Upper lobe of left lung (tissue), 4 donors: Measurements from ENCODE around the gene DIP2C.

ENCODE experiments used
- EP300 ChIP-seq, 4 donors: sonication (generic); formaldehyde crosslinking; IDR thresholded peaks; one replicate each; pipeline ENCODE4 v1.5.1; 2017; ENCODE audit warnings: antibody characterized with exemption in 4 of 4, control low read depth in 2 of 4
- POLR2A ChIP-seq, 4 donors: fragments of 450-650 bp; IDR thresholded peaks; one replicate each; pipeline ENCODE4 v1.5.1; 2016 to 2017; ENCODE audit warnings: antibody characterized with exemption in 4 of 4, mild to moderate bottlenecking in 2 of 4
- POLR2AphosphoS5 ChIP-seq, 2 donors: sonication (generic); formaldehyde crosslinking; IDR thresholded peaks; one replicate each; pipeline ENCODE4 v1.5.1; 2017; ENCODE audit warnings: antibody characterized with exemption in 2 of 2
- TF ChIP-seq, protein P1 (sequence below), 6 experiments: fragments of 450-650 bp in 4 of 6; fragments of 200-600 bp in 2 of 6; sonication (generic) in 2 of 6; IDR thresholded peaks; one replicate each; pipeline ENCODE4 v1.5.1; 2016 to 2019; ENCODE audit warnings: antibody characterized with exemption in 6 of 6

- no peak for TF ChIP-seq POLR2A (IDR thresholded peaks at IDR 0.05)
- TF ChIP-seq, protein P1, sequence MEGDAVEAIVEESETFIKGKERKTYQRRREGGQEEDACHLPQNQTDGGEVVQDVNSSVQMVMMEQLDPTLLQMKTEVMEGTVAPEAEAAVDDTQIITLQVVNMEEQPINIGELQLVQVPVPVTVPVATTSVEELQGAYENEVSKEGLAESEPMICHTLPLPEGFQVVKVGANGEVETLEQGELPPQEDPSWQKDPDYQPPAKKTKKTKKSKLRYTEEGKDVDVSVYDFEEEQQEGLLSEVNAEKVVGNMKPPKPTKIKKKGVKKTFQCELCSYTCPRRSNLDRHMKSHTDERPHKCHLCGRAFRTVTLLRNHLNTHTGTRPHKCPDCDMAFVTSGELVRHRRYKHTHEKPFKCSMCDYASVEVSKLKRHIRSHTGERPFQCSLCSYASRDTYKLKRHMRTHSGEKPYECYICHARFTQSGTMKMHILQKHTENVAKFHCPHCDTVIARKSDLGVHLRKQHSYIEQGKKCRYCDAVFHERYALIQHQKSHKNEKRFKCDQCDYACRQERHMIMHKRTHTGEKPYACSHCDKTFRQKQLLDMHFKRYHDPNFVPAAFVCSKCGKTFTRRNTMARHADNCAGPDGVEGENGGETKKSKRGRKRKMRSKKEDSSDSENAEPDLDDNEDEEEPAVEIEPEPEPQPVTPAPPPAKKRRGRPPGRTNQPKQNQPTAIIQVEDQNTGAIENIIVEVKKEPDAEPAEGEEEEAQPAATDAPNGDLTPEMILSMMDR (IDR thresholded peaks at IDR 0.05) = no peak
- TF ChIP-seq EP300 (IDR thresholded peaks at IDR 0.05) = no peak
- no peak for TF ChIP-seq POLR2AphosphoS5 (IDR thresholded peaks at IDR 0.05)
Observed at GRCh38 chr10:727162-727790, 37.8 kb upstream of the DIP2C start.
